RWPE1 (cell line): Measurements from ENCODE around the gene PTGES3L.
"Not testable (repeated sequence)": the region's sequence is repeated elsewhere in the genome, so short reads cannot be mapped to it uniquely, and the experiment has no call there.

ENCODE experiments used
- CTCF ChIA-PET: fragments of 350-600 bp; sonication (Branson Sonifier 250); formaldehyde crosslinking; extraction: SDS; loops from one replicate; lab custom pipeline; 2021; lab: Yijun Ruan, JAX
- POLR2A ChIA-PET: fragments of 400-600 bp; formaldehyde crosslinking; extraction: SDS; loops from one replicate; lab custom pipeline; 2020; ENCODE audit warnings: antibody characterized with exemption; ENCODE audit not compliant: low non-redundant PET; lab: Yijun Ruan, JAX
- DNase-seq: peaks from one replicate; pipeline ENCODE4 v3.0.0; 2012; ENCODE audit warnings: low spot score
- H3K27ac ChIP-seq: fragments of 450-650 bp; 2 replicates; pipeline ENCODE4 v1.5.1; 2017
- CTCF ChIP-seq: fragments of 450-650 bp; conservative IDR thresholded peaks from 2 replicates; pipeline ENCODE4 v1.5.1; 2017; ENCODE audit warnings: low read depth, mild to moderate bottlenecking

Gene PTGES3L

GRCh38 chr17:42982266-42982665, 2.4 kb upstream of the PTGES3L start:
- H3K27ac ChIP-seq, result no peak overlapping the region
- no peak for DNase-seq
- CTCF ChIA-PET, result no interaction called here
- TF ChIP-seq CTCF, result no peak
- POLR2A ChIA-PET, result no interaction called here

- POLR2A ChIA-PET, result interaction anchor here (0.6 kb wide), 1 partner anchor 24 kb away, joined by 3 read pairs; no protein-coding TSS in a partner anchor
- TF ChIP-seq CTCF, result peak; percentile 33; the same call in 1 of the 2 replicates
Observed at GRCh38 chr17:42980766-42981397, 1.0 kb upstream of the PTGES3L start.

GRCh38 chr17:42980274-42980765, 440 bp upstream of the PTGES3L start, which contains the start of gene RUNDC1:
TSS of gene RUNDC1 (plus strand) at chr17:42980565. CDS start at chr17:42980577, 12 bp downstream.
- TF ChIP-seq CTCF, result no peak
- peak within 1 kb of the TSS; percentile 90 for H3K27ac ChIP-seq
- peak; percentile 93 for DNase-seq
- ChIA-PET POLR2A (no interaction called here), CTCF (interaction anchor here (0.7 to 1.0 kb wide), 2 partner anchors 18 to 76 kb away, joined by 3 read pairs; partner anchors contain the start of gene RPL27)

More at GRCh38 chr17:42980766-42981397, 1.0 kb upstream of the PTGES3L start:
- DNase-seq, result peak; percentile 65
- CTCF ChIA-PET, result interaction anchor here (0.7 to 1.0 kb wide), 2 partner anchors 17 to 77 kb away, joined by 3 read pairs; partner anchors contain the start of gene RPL27
- peak overlapping the region; percentile 90 for H3K27ac ChIP-seq

GRCh38 chr17:42975701-42976100, 4.2 kb downstream of the PTGES3L start:
- H3K27ac ChIP-seq, POLR2A ChIA-PET, DNase-seq, CTCF ChIA-PET: not testable (repeated sequence)

- no peak for DNase-seq
- no peak overlapping the region for H3K27ac ChIP-seq
- TF ChIP-seq CTCF, result no peak
- CTCF ChIA-PET, result interaction anchor here (0.6 kb wide), 1 partner anchor 1716 kb away, joined by 4 read pairs; no protein-coding TSS in a partner anchor
- POLR2A ChIA-PET, result no interaction called here
Observed at GRCh38 chr17:42975265-42975664, 4.6 kb downstream of the PTGES3L start.

GRCh38 chr17:42973323-42973722, 6.6 kb downstream of the PTGES3L start:
- POLR2A ChIA-PET, H3K27ac ChIP-seq, DNase-seq, CTCF ChIA-PET: not testable (repeated sequence)

- no peak for TF ChIP-seq CTCF
- DNase-seq, result no peak
- no peak overlapping the region for H3K27ac ChIP-seq
- ChIA-PET POLR2A (no interaction called here), CTCF (no interaction called here)
Observed at GRCh38 chr17:42971589-42971988, 8.3 kb downstream of the PTGES3L start.
